Heart left ventricle (tissue), 16 donors: ENCODE results near the gene TRAPPC2. TPM values are rescaled to one million over a fixed set of nuclear protein-coding genes. Genes with fewer than 3 reads are reported as not detected.

Experiments used
- ATAC-seq, 4 donors: fragments of 200-7000 bp; cut with Tn5 transposase; one replicate each; pipeline ENCODE4 v1.9.1; 2020 to 2022; ENCODE audit warnings: moderate library complexity in 4 of 4, mild to moderate bottlenecking in 3 of 4, moderate number of reproducible peaks in 1 of 4
- DNase-seq, 5 donors: peaks; one replicate each; pipeline ENCODE4 v3.0.0-alpha.2; 2020
- H3K27ac ChIP-seq, 12 donors: fragments of 200-600 bp; sonication (generic) in 4 of 12; one replicate each; pipeline versions ENCODE4 v1.5.0 to v1.8.0; 2016 to 2022; ENCODE audit warnings: mild to moderate bottlenecking in 2 of 12
- H3K27me3 ChIP-seq, 9 donors: fragments of 200-600 bp; sonication (generic) in 2 of 9; one replicate each; pipeline versions ENCODE4 v1.5.1 to v1.8.0; 2016 to 2022; ENCODE audit warnings: mild to moderate bottlenecking in 3 of 9
- H3K36me3 ChIP-seq, 9 donors: fragments of 200-600 bp; sonication (generic) in 2 of 9; one replicate each; pipeline versions ENCODE4 v1.5.0 to v1.8.0; 2018 to 2022; ENCODE audit warnings: mild to moderate bottlenecking in 2 of 9
- H3K4me1 ChIP-seq, 12 donors: fragments of 200-600 bp; sonication (generic) in 4 of 12; one replicate each; pipeline versions ENCODE4 v1.5.0 to v1.8.0; 2016 to 2022; ENCODE audit warnings: mild to moderate bottlenecking in 3 of 12
- H3K4me3 ChIP-seq, 12 donors: fragments of 200-600 bp; sonication (generic) in 4 of 12; one replicate each; pipeline versions ENCODE4 v1.5.0 to v1.8.0; 2017 to 2022; ENCODE audit warnings: mild to moderate bottlenecking in 9 of 12, moderate library complexity in 4 of 12
- H3K9me3 ChIP-seq, 12 donors: fragments of 200-600 bp; sonication (generic) in 4 of 12; one replicate each; pipeline versions ENCODE4 v1.5.0 to v1.8.0; 2016 to 2022; ENCODE audit warnings: mild to moderate bottlenecking in 1 of 12
- CTCF ChIP-seq, 12 donors: fragments of 200-600 bp; sonication (generic) in 4 of 12; IDR thresholded peaks; one replicate each; pipeline versions ENCODE4 v1.5.0 to v1.8.0; 2018 to 2022; ENCODE audit warnings: antibody characterized with exemption in 12 of 12, mild to moderate bottlenecking in 5 of 12
- POLR2A ChIP-seq, 2 donors: fragments of 450-650 bp; IDR thresholded peaks; one replicate each; pipeline ENCODE4 v1.6.1; 2017; ENCODE audit warnings: antibody characterized with exemption in 2 of 2, mild to moderate bottlenecking in 2 of 2, moderate library complexity in 2 of 2
- WGBS, 4 donors: extraction: QIAGEN DNeasy Blood & Tissue Kit in 2 of 4; methylation state at CpG; one replicate each; pipeline versions ENCODE4 v1.1.5 to v1.1.7; 2013 to 2018; 5-methylcytosine and 5-hydroxymethylcytosine counted together
- intact Hi-C, 10 donors: fragments of 100-400 bp; cut with DNase I; formaldehyde crosslinking; loops; one replicate each; pipeline versions ENCODE4 v1.11.1 to v1.14.2; 2022
- polyA plus RNA-seq, 2 donors: library from polyadenylated mRNA; stranded (reverse); fragments of 200-250 nt; gene quantifications; one replicate each; pipeline ENCODE4 v1.2.3, GENCODE V29; 2013
- total RNA-seq, 9 donors: library from RNA; depleted of rRNA in 2 of 9; stranded (reverse); fragments of >200 nt in 2 of 9; fragmentation: NEBNext Ultra II Directional in 3 of 9; extraction: Animal tissue kit (Norgen Biotek cat#: 25700) in 3 of 9; gene quantifications; one replicate each; pipeline versions ENCODE4 v1.1.0 to v1.2.4, GENCODE V29; 2016 to 2023
- donor health status: ischemic (EF 13 %, LVEDD 7.1; RV severe dilation, severe dysfunction).
- donor health status: healthy with polysubstance abuse.
- donor health status: DM: no; HTN: yes; CAD: no.
- donor health status: DM: no; HTN: no; CAD: no.
- donor health status: ischemic (EF 25% LVEDD 6.9; RV normal size, moderate dysfunction).
- donor health status: ischemic (EF 25% LVEDD 5.7; RV mildly dilated, moderate dysfunction).
- donor health status: healthy.
- donor health status: DM: yes; HTN: yes; CAD: no.
- donor health status: ischemic (EF 35%, LVEDD 5.7; RV mildly dilated, moderate dysfunction).
- donor health status: nonischemic (EF 11% LVEDD 7.7; RV severe dilation, severe dysfunction).
- donor health status: DM: yes; HTN: yes; CAD: no.
- donor health status: PGD.
- donor health status: ischemic (EF 29% LVEDD 5.4; RV normal size, mild dysfunction).
- donor health status: nonischemic (EF 23%, LVEDD 6.1; RV moderate dilation, normal function).

The TRAPPC2 gene
- total and polyA plus RNA-seq, 11 donors = 3.5 to 11.1 (median 5.2) TPM

GRCh38 chrX:13776387-13776786 lies 42.0 kb upstream of the TRAPPC2 start:
- TF ChIP-seq POLR2A (IDR thresholded peaks at IDR 0.05) (no peak), CTCF (IDR thresholded peaks at IDR 0.05) (no peak)
- peaks cover 0 to 6% (median 0%) of the 10 kb centered on the region in 9 donors for H3K27me3 ChIP-seq
- H3K27ac ChIP-seq = no peak overlapping the region
- no peaks in the 10 kb centered on the region for H3K4me1 ChIP-seq
- DNase-seq (no peak), ATAC-seq (no peak)
- no peaks in the 10 kb centered on the region for H3K9me3 ChIP-seq
- peaks cover 0 to 47% (median 25%) of the 10 kb centered on the region in 9 donors for H3K36me3 ChIP-seq
- intact Hi-C loops = loop anchor here in 1 of 10 donors (10.0 kb wide), 1 partner anchor 248 kb away; the partner anchor contains the start of gene GEMIN8
- no peak overlapping the region for H3K4me3 ChIP-seq
- 65 to 83% (median 77%) methylated on average over 4 of the region's 4 CpGs for WGBS, 4 donors

- no peaks in the 10 kb centered on the region for H3K9me3 ChIP-seq
- intact Hi-C loops = loop anchor here in 1 of 10 donors (10.0 kb wide), 1 partner anchor 249 kb away; the partner anchor contains the start of gene GEMIN8
- DNase-seq (no peak), ATAC-seq (no peak)
- H3K4me1 ChIP-seq = no peaks in the 10 kb centered on the region
- peaks cover 0 to 6% (median 0%) of the 10 kb centered on the region in 9 donors for H3K27me3 ChIP-seq
- 94 to 100% (median 96%) methylated on average over 3 of the region's 3 CpGs for WGBS, 4 donors
- no peak overlapping the region for H3K27ac ChIP-seq
- H3K36me3 ChIP-seq = peaks cover 0 to 53% (median 29%) of the 10 kb centered on the region in 9 donors
- no peak overlapping the region for H3K4me3 ChIP-seq
- TF ChIP-seq CTCF (IDR thresholded peaks at IDR 0.05) (no peak), POLR2A (IDR thresholded peaks at IDR 0.05) (no peak)
Observed at GRCh38 chrX:13775837-13776236, 41.4 kb upstream of the TRAPPC2 start.

- Histone ChIP-seq H3K27me3 (peaks cover 0 to 6% (median 0%) of the 10 kb centered on the region in 9 donors), H3K4me3 (no peak overlapping the region), H3K27ac (no peak overlapping the region), H3K4me1 (no peaks in the 10 kb centered on the region), H3K36me3 (peaks cover 0 to 64% (median 35%) of the 10 kb centered on the region in 9 donors), H3K9me3 (no peaks in the 10 kb centered on the region)
- 72 to 92% (median 88%) methylated on average over 2 of the region's 2 CpGs for WGBS, 4 donors
- DNase-seq (no peak), ATAC-seq (no peak)
- intact Hi-C loops = loop anchor here in 1 of 10 donors (10.0 kb wide), 1 partner anchor 250 kb away; the partner anchor contains the start of gene GEMIN8
- TF ChIP-seq POLR2A (IDR thresholded peaks at IDR 0.05) (no peak), CTCF (IDR thresholded peaks at IDR 0.05) (no peak)
Observed at GRCh38 chrX:13774696-13775095, 40.3 kb upstream of the TRAPPC2 start.

GRCh38 chrX:13770013-13770535 lies 35.7 kb upstream of the TRAPPC2 start:
- no peaks in the 10 kb centered on the region for H3K27me3 ChIP-seq
- no peak overlapping the region for H3K27ac ChIP-seq
- TF ChIP-seq CTCF (IDR thresholded peaks at IDR 0.05) = no peak
- TF ChIP-seq POLR2A (IDR thresholded peaks at IDR 0.05) = no peak
- intact Hi-C loops = loop anchor here in 1 of 10 donors (10.0 kb wide), 1 partner anchor 255 kb away; the partner anchor contains the start of gene GEMIN8
- whole genome bisulfite sequencing, 4 donors = 85 to 92% (median 89%) methylated on average over 3 of the region's 3 CpGs
- DNase-seq (no peak), ATAC-seq (no peak)
- H3K4me3 ChIP-seq = no peak overlapping the region
- H3K36me3 ChIP-seq = peaks cover 0 to 80% (median 52%) of the 10 kb centered on the region in 9 donors
- H3K9me3 ChIP-seq = no peaks in the 10 kb centered on the region
- peaks cover 0 to 8% (median 1%) of the 10 kb centered on the region in 12 donors for H3K4me1 ChIP-seq
